ENCODE data around the gene YBX3. TPM values are rescaled to one million over a fixed set of nuclear protein-coding genes. Genes with fewer than 3 reads are reported as not detected.
A peak's percentile ranks its signal among the peaks of the same experiment; 100 is the strongest.

The YBX3 gene
- total RNA-seq, 1 donor from 2014 or later: 127 TPM

DNA sequence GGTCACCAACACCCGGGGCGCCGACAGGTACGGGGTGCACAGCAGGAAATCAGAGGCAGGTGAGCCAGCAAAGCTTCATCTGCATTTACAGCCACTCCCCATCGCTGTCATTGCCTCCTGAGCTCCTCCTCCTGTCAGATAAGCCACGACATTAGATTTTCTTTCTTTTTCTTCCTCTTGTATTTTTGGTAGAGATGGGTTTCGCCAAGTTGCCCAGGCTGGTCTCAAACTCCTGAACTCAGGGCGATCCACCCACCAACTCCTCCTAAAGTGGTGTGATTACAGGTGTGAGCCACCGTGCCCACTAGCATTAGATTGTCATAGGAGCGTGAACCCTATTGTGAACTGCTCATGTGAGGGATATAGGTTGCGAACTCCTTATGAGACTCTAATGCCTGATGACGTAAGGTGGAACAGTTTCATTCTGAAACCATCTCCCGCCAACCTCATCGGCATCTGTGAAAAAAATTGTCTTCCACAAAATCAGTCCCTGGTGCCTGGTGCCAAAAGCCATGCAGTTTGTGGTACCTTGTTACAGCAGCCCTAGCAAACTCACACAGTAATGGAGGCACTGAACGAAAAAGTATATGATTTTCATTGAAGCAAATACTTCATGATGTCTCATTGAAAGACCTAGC lies 50.8 kb downstream of the YBX3 start:
- no peak for DNase-seq (ENCODE audit: low read depth in 2 of 2)

DNA sequence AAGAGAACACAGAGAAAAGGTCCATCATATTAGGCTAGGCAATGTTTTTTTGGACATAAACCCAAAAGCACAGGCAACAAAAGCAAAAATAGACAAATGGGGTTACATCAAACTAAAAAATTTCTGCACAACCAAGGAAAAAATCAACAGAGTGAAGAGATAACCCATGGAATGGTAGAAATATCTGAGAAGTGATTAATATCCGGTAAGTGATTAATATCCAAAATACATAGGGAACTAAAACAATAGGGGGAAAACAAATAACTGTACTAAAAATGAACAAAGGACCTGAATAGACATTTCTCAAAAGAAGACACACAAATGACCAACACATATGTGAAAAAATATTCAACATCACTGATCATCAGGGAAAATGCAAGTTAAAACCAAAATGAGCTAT lies 53.6 kb downstream of the YBX3 start:
- peak in 1 of 2 donors; percentile 44 for DNase-seq (ENCODE audit: low read depth in 2 of 2)

DNA sequence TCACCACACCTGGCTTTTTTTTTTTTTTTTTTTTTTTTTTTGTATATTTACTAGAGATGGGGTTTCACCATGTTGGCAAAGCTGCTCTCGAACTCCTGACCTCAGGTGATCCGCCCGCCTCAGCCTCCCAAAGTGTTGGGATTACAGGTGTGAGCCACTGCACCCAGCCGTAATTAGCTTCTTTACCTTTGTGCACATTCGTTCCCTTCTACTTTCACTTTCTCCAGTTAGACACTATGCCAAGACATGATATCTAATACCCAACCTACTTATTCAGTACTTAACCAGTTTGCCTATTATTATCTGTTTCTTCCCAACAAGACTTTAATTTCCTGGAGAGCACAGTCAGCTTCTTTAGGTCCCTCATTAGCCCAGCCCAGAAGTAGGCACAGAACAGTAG lies 54.6 kb downstream of the YBX3 start:
- no peak for DNase-seq (ENCODE audit: low read depth in 2 of 2)

DNA sequence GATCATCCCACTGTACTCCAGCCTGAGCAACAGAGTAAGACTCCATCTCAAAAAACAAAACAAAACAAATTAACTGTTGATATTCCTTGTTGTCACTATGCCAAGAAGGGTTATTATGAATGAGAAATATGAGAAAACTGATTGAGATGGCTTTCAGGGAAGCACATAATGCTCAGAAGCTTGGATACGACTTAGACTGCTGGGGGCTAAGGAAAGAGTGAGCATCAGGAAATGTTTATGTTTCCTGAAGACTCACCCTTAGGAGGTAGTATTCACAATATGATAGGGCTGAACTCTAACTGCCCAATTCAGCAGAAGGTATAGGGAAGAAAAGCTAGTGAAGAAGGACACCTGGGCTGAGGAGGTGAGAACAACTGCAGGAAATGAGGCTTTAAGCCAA lies 55.5 kb downstream of the YBX3 start:
- peak in 1 of 2 donors; percentile 50 for DNase-seq (ENCODE audit: low read depth in 2 of 2)

DNA sequence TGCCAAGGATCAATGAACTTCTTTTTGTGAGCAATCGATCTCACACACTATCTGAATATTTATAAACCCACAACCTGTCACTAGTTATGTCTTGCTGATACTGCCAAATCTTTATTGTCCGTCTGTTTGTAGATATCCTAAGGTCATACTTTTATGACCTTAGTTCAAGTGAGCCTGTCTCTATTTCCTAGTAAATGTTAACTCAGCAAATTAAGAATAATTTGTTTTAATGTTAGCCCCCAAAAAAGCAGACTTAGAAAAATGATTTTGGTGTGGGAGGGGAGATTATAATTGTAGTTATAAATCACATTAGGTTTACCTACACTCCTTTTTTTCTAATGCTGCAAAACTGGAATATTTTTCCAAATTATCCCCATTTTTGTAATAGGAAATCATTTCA lies 58.6 kb downstream of the YBX3 start:
- DNase-seq (ENCODE audit: low read depth in 2 of 2): no peak

DNA sequence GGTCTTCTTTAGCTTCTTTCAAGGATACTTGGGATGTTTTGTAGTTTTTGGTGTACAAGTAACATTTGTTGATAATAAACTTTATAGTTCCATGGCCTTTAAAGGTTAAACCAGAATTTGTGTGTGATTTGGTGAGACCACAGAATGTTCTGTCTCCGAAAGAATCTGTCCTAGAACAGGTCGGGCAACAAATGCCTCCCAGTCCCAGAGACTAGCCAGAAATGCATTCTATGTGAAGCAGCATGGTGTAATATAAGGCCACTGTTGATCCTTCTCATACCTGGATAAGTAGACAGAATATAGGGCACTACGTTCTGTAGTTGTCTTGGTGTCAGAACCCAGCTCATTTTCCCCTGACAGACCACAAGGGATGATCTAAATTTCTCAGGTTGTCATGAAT lies 59.3 kb downstream of the YBX3 start:
- DNase-seq (ENCODE audit: low read depth in 2 of 2): no peak

DNA sequence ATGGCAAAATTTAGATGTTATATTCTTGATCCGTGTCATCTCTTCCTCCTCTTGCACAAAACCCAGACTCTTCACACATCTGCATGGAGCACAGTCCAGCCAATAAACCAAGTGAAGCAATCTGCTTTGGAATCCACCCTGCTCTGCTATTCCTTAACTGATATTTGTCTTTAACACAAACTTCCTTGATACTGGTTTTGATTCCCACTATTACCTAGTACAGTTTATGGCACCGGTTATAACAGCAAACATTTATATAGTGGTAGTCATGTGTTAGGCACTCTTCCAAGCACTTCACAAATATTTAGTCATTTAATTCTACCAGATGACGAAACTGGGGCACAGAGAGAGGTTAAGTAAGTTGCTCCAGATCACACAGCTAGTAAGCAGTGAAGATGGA lies 61.8 kb downstream of the YBX3 start:
- no peak for DNase-seq (ENCODE audit: low read depth in 2 of 2)

DNA sequence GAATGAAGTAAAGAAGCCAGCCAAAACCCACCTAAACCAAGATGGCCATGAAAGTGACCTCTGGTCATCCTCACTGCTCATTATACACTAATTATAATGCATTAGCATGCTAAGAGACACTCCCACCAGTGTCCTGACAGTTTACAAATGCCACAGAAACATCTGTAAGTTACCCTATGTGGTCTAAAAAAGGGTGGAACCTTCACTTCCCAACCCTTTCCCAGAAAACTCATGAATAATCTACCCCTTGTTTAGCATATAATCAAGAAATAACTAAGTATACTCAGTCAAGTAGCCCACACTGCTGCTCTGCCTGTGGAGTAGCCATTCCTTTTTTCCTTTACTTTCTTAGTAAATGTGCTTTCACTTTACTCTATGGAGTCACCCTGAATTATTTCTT lies 69.1 kb downstream of the YBX3 start:
- no peak for DNase-seq (ENCODE audit: low read depth in 2 of 2)

DNA sequence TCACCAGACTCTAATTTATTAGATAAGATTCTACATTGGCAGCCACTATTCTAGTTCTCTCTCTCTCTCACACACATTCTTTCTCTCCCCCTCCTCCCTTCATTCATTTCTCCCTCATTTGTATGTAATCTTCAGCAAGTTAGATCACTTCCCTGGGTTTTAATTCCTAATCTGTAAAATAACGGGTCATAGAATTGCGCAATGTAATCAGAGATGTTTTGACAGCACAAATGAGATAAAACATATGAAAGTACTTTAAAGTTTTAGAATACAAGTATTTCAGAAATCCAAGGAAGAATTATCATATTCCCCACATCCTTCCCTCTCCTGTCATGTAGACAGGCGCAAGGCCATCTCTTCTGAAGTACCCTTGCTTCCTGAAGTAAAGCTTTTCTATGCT lies 70.9 kb downstream of the YBX3 start:
- DNase-seq (ENCODE audit: low read depth in 2 of 2): no peak

Other genes with a start within 250 kb of the YBX3 start
- 0.89 and 1.0 TPM in 2 replicates for gene EIF2S3B, start 217.4 kb downstream of the YBX3 start, total RNA-seq
- 8.7 and 11.3 TPM in 2 replicates for gene MAGOHB, start 109.7 kb downstream of the YBX3 start, total RNA-seq
- 3.2 and 6.7 TPM in 2 replicates for gene STYK1, start 49.3 kb downstream of the YBX3 start, total RNA-seq
- gene TAS2R7, start 79.3 kb upstream of the YBX3 start, total RNA-seq: under 0.01 TPM in 1 of 2 replicates, not detected in the other
- not detected in 2 replicates for gene TAS2R8, start 84.0 kb upstream of the YBX3 start, total RNA-seq
- gene TAS2R9, start 86.8 kb upstream of the YBX3 start, total RNA-seq: not detected in 2 replicates
- 0.13 and 0.51 TPM in 2 replicates for gene TAS2R10, start 103.0 kb upstream of the YBX3 start, total RNA-seq
- gene PRR4, start 126.2 kb upstream of the YBX3 start, total RNA-seq: 0.13 and 0.51 TPM in 2 replicates
- gene PRH1, start 160.9 kb upstream of the YBX3 start, total RNA-seq: 6.5 and 10.5 TPM in 2 replicates
- gene TAS2R13, start 186.2 kb upstream of the YBX3 start, total RNA-seq: 0.39 and 0.63 TPM in 2 replicates
- gene PRH2, start 205.9 kb upstream of the YBX3 start, total RNA-seq: not detected in 2 replicates
- gene TAS2R14, start 215.9 kb upstream of the YBX3 start, total RNA-seq: 0.90 and 1.0 TPM in 2 replicates